H1 (cell line): Measurements from ENCODE around the gene GPX7. TPM values are rescaled to one million over a fixed set of nuclear protein-coding genes. Genes with fewer than 3 reads are reported as not detected.

Source experiments
- CTCF ChIA-PET: fragments of 300-600 bp; sonication (Branson Sonifier 250); formaldehyde crosslinking; loops from one replicate; lab custom pipeline; 2021; ENCODE audit not compliant: partially characterized antibody; lab: Charles Lee
- POLR2A ChIA-PET: fragments of 300-600 bp; sonication (Branson Sonifier 250); formaldehyde crosslinking; loops from one replicate; lab custom pipeline; 2021; ENCODE audit warnings: inconsistent platforms; ENCODE audit not compliant: partially characterized antibody; lab: Charles Lee
- DNase-seq, 2 experiments: peaks; one replicate each; pipeline versions ENCODE4 v3.0.0 to v3.0.0-alpha.2; 2010 to 2022; ENCODE audit warnings: low spot score in 2 of 2, low read depth in 1 of 2, mixed read lengths in 1 of 2
- FAIRE-seq: peaks from 2 replicates; lab custom pipeline; 2011; peaks lifted over from hg19 to GRCh38; lab: Jason Lieb, UNC
- H2AFZ ChIP-seq: 2 replicates; pipeline ENCODE4 v1.8.1; 2012; ENCODE audit warnings: low read length, inconsistent platforms
- H2AK5ac ChIP-seq: 2 replicates; pipeline ENCODE4 v1.6.1; 2013; ENCODE audit warnings: low read depth, low read length
- H2BK120ac ChIP-seq: replicated peaks from 2 replicates; pipeline ENCODE3; 2013; ENCODE audit warnings: low read depth, low read length, inconsistent platforms
- H2BK12ac ChIP-seq: 2 replicates; pipeline ENCODE4 v1.6.1; 2013; ENCODE audit warnings: low read depth, low read length
- H2BK15ac ChIP-seq: 2 replicates; pipeline ENCODE4 v1.6.1; 2013; ENCODE audit warnings: low read length
- H2BK20ac ChIP-seq: 2 replicates; pipeline ENCODE4 v1.6.1; 2013; ENCODE audit warnings: low read length
- H2BK5ac ChIP-seq: 2 replicates; pipeline ENCODE4 v1.6.1; 2013; ENCODE audit warnings: low read depth, low read length
- H3K14ac ChIP-seq: 2 replicates; pipeline ENCODE4 v1.6.1; 2013; ENCODE audit warnings: inconsistent platforms; ENCODE audit not compliant: insufficient read length
- H3K18ac ChIP-seq: 2 replicates; pipeline ENCODE4 v1.6.1; 2013; ENCODE audit warnings: low read length; ENCODE audit errors: extremely low read depth
- H3K23ac ChIP-seq: 2 replicates; pipeline ENCODE4 v1.6.1; 2013; ENCODE audit warnings: inconsistent platforms; ENCODE audit not compliant: insufficient read length
- H3K23me2 ChIP-seq: 2 replicates; pipeline ENCODE4 v1.6.1; 2013; ENCODE audit warnings: low read depth, low read length
- H3K27ac ChIP-seq: 2 replicates; pipeline ENCODE4 v1.6.1; 2011; ENCODE audit warnings: low read depth, low read length, inconsistent platforms
- H3K27me3 ChIP-seq, 4 experiments: replicated peaks in 1 of 4; 1 replicate in 1 of 4; 2 replicates in 3 of 4; pipeline versions ENCODE4 v1.6.1 to v1.8.1; 2011 to 2013; ENCODE audit warnings: low read length in 3 of 4, mild to moderate bottlenecking in 3 of 4, inconsistent platforms in 2 of 4, mixed read lengths in 2 of 4, moderate library complexity in 1 of 4; ENCODE audit not compliant: control insufficient read depth in 3 of 4, insufficient read depth in 3 of 4; ENCODE audit errors: extremely low read depth in 1 of 4
- H3K36me3 ChIP-seq, 4 experiments: 2 replicates each; pipeline versions ENCODE4 v1.6.1 to v1.8.1; 2011 to 2013; ENCODE audit warnings: mild to moderate bottlenecking in 4 of 4, low read length in 3 of 4, moderate library complexity in 2 of 4, control low read depth in 1 of 4, inconsistent platforms in 1 of 4; ENCODE audit not compliant: insufficient read depth in 4 of 4, control insufficient read depth in 2 of 4
- H3K4ac ChIP-seq: replicated peaks from 2 replicates; pipeline ENCODE3; 2013; ENCODE audit warnings: low read length, low read depth, mixed read lengths, inconsistent platforms; ENCODE audit not compliant: insufficient read length
- H3K4me1 ChIP-seq, 4 experiments: replicated peaks in 1 of 4; 1 replicate in 1 of 4; 2 replicates in 3 of 4; pipeline versions ENCODE4 v1.6.1 to v1.8.1; 2011 to 2013; ENCODE audit warnings: low read length in 3 of 4, inconsistent platforms in 2 of 4, mixed read lengths in 1 of 4; ENCODE audit not compliant: insufficient read depth in 4 of 4, control insufficient read depth in 3 of 4
- H3K4me2 ChIP-seq, 2 experiments: 2 replicates each; pipeline versions ENCODE4 v1.6.1 to v1.8.1; 2011 to 2013; ENCODE audit warnings: low read depth in 2 of 2, low read length in 2 of 2, control low read depth in 1 of 2, inconsistent platforms in 1 of 2, mild to moderate bottlenecking in 1 of 2; ENCODE audit not compliant: insufficient read depth in 1 of 2
- H3K4me3 ChIP-seq, 4 experiments: fragments of 200-600, 300-600 bp in 1 of 4; sonication (generic), shearing (Covaris generic), sonication (Bioruptor Twin) in 1 of 4; 2 replicates each; pipeline versions ENCODE4 v1.5.1 to v1.8.1; 2011 to 2016; ENCODE audit warnings: low read length in 4 of 4, low read depth in 3 of 4, control low read depth in 2 of 4, inconsistent platforms in 2 of 4, mild to moderate bottlenecking in 2 of 4, mixed read lengths in 1 of 4, moderate library complexity in 1 of 4; ENCODE audit not compliant: insufficient read depth in 2 of 4; ENCODE audit errors: extremely low read depth in 1 of 4
- H3K56ac ChIP-seq: replicated peaks from 2 replicates; pipeline ENCODE3; 2013; ENCODE audit warnings: low read depth, mild to moderate bottlenecking, mixed read lengths, low read length, inconsistent platforms; ENCODE audit not compliant: insufficient read length
- H3K79me1 ChIP-seq: 2 replicates; pipeline ENCODE4 v1.6.1; 2013; ENCODE audit warnings: low read depth, low read length, control low read depth
- H3K79me2 ChIP-seq, 2 experiments: 2 replicates each; pipeline versions ENCODE4 v1.6.1 to v1.8.1; 2012 to 2013; ENCODE audit warnings: low read length in 2 of 2, mild to moderate bottlenecking in 2 of 2, inconsistent platforms in 1 of 2; ENCODE audit not compliant: insufficient read depth in 2 of 2, control insufficient read depth in 1 of 2
- H3K9ac ChIP-seq, 4 experiments: replicated peaks in 1 of 4; 1 replicate in 1 of 4; 2 replicates in 3 of 4; pipeline versions ENCODE4 v1.6.1 to v1.8.1; 2011 to 2013; ENCODE audit warnings: low read depth in 3 of 4, low read length in 3 of 4, control low read depth in 2 of 4, mild to moderate bottlenecking in 2 of 4, moderate library complexity in 2 of 4, inconsistent platforms in 1 of 4; ENCODE audit errors: extremely low read depth in 1 of 4
- H3K9me3 ChIP-seq, 2 experiments: 2 replicates each; pipeline versions ENCODE4 v1.6.1 to v1.8.1; 2012 to 2013; ENCODE audit warnings: mild to moderate bottlenecking in 2 of 2, moderate library complexity in 2 of 2, control low read depth in 1 of 2, inconsistent platforms in 1 of 2, low read depth in 1 of 2, low read length in 1 of 2, mixed read lengths in 1 of 2; ENCODE audit not compliant: insufficient read depth in 2 of 2
- H4K20me1 ChIP-seq, 2 experiments: replicated peaks in 1 of 2; 2 replicates each; pipeline versions ENCODE3 to v1.8.1; 2011 to 2013; ENCODE audit warnings: inconsistent platforms in 2 of 2, low read length in 2 of 2, mild to moderate bottlenecking in 1 of 2; ENCODE audit not compliant: insufficient read depth in 2 of 2, control insufficient read depth in 1 of 2
- H4K5ac ChIP-seq: 2 replicates; pipeline ENCODE4 v1.6.1; 2013; ENCODE audit warnings: low read length, low read depth, mixed read lengths, inconsistent platforms; ENCODE audit not compliant: insufficient read length
- H4K8ac ChIP-seq: 2 replicates; pipeline ENCODE4 v1.8.0; 2013; ENCODE audit warnings: mild to moderate bottlenecking, moderate library complexity, low read length, inconsistent platforms; ENCODE audit not compliant: insufficient read depth; ENCODE audit errors: extremely low read depth
- H4K91ac ChIP-seq: replicated peaks from 2 replicates; pipeline ENCODE3; 2013; ENCODE audit warnings: low read length, mixed read lengths, inconsistent platforms; ENCODE audit not compliant: insufficient read length
- BACH1 ChIP-seq: IDR thresholded peaks from 2 replicates; pipeline ENCODE4 v1.6.1; 2012; ENCODE audit warnings: low read length, improper control_type of control experiment
- CBX8 ChIP-seq: fragments of 300-800, 300-1000 bp; sonication (generic); IDR thresholded peaks from 2 replicates; pipeline ENCODE4 v1.7.1; 2016; ENCODE audit warnings: low read depth, low read length, borderline replicate concordance
- CHD2 ChIP-seq: IDR thresholded peaks from 2 replicates; pipeline ENCODE4 v1.6.1; 2012; ENCODE audit warnings: low read length, improper control_type of control experiment
- GABPA ChIP-seq: IDR thresholded peaks from 2 replicates; pipeline ENCODE4 v1.6.1; 2011; ENCODE audit warnings: mild to moderate bottlenecking, low read length, moderate library complexity, borderline replicate concordance; ENCODE audit not compliant: insufficient read depth
- GTF2F1 ChIP-seq: IDR thresholded peaks from 2 replicates; pipeline ENCODE4 v1.6.1; 2012; ENCODE audit warnings: low read depth, low read length, improper control_type of control experiment, borderline replicate concordance
- HDAC2 ChIP-seq, 2 experiments: fragments of 300-600 bp in 1 of 2; sonication (generic) in 1 of 2; IDR thresholded peaks; 2 replicates each; pipeline ENCODE4 v1.6.1; 2011 to 2012; ENCODE audit warnings: low read depth in 2 of 2, low read length in 2 of 2, mild to moderate bottlenecking in 2 of 2, moderate library complexity in 2 of 2, borderline replicate concordance in 1 of 2, inconsistent platforms in 1 of 2
- PHF8 ChIP-seq: fragments of 200-600 bp; sonication (generic); conservative IDR thresholded peaks from 2 replicates; pipeline ENCODE4 v1.7.1; 2012; ENCODE audit warnings: low read depth, mild to moderate bottlenecking, inconsistent platforms, low read length, moderate library complexity
- POLR2A ChIP-seq, 2 experiments: IDR thresholded peaks; 1 replicate in 1 of 2; 2 replicates in 1 of 2; pipeline ENCODE4 v1.6.1; 2011; ENCODE audit warnings: low read depth in 2 of 2, low read length in 2 of 2, mild to moderate bottlenecking in 2 of 2; ENCODE audit errors: control extremely low read depth in 1 of 2
- POU5F1 ChIP-seq: IDR thresholded peaks from 2 replicates; pipeline ENCODE4 v1.6.1; 2011; ENCODE audit warnings: low read depth, mild to moderate bottlenecking, low read length, moderate library complexity
- WGBS, 2 experiments: shearing (Covaris generic) in 1 of 2; methylation state at CpG; one replicate each; pipeline versions ENCODE4 v1.1.6 to v1.1.7; 2013 to 2015; ENCODE audit warnings: low lambda C conversion rate in 2 of 2, mixed read lengths in 2 of 2, inconsistent platforms in 1 of 2, low coverage in 1 of 2, missing lambda C conversion rate in 1 of 2; ENCODE audit not compliant: insufficient replicate concordance in 2 of 2, insufficient coverage in 1 of 2, insufficient read length in 1 of 2; ENCODE audit errors: extremely low coverage in 1 of 2, missing lambda C conversion rate in 1 of 2; 5-methylcytosine and 5-hydroxymethylcytosine counted together
- polyA plus RNA-seq, 7 experiments: library from polyadenylated mRNA; depleted of rRNA in 3 of 7; stranded (reverse) in 5 of 7; unstranded in 2 of 7; fragments of >200 nt in 5 of 7; fragments of 200-250 nt in 2 of 7; gene quantifications; 1 replicate in 5 of 7; 2 replicates in 1 of 7; 4 replicates in 1 of 7; pipeline versions ENCODE4 v1.2.1 to v1.2.3, GENCODE V29; 2011 to 2013; ENCODE audit warnings: missing spikeins in 2 of 7, mixed read lengths in 2 of 7
- total RNA-seq: library from RNA; stranded (reverse); fragmentation: NEBNext Ultra II Directional; extraction: Animal tissue kit (Norgen Biotek cat#: 25700); gene quantifications from 2 replicates; pipeline ENCODE4 v1.2.1, GENCODE V29; 2021
- TF ChIP-seq, protein P1 (sequence below): IDR thresholded peaks from 2 replicates; pipeline ENCODE4 v1.6.1; 2011; ENCODE audit warnings: low read depth, mild to moderate bottlenecking, low read length; ENCODE audit not compliant: insufficient read depth

Gene GPX7
- total and polyA plus RNA-seq, 2 of the 8 experiments (the other 6 are each of a cell fraction or from before 2014, with no cell fraction given), result 13.0 to 37.5 TPM

- Histone ChIP-seq H4K8ac (peak within 1 kb of the TSS; percentile 94), H2BK15ac (peak within 1 kb of the TSS; percentile 65; the same call in 1 of the 2 replicates), H3K9me3 (no peaks in the 10 kb centered on the region), H3K23me2 (peaks cover 16% of the 10 kb centered on the region), H4K5ac (peak within 1 kb of the TSS; percentile 79), H4K20me1 (peaks cover 0 to 9% of the 10 kb centered on the region in 2 experiments), H3K4me1 (peaks cover 3 to 11% (median 9%) of the 10 kb centered on the region in 4 experiments; a peak in 5 of 7 replicates), H3K4me3 (peak within 1 kb of the TSS; percentile 75 to 94 (median 87)), H3K27ac (peak within 1 kb of the TSS; percentile 96), H2AK5ac (no peak within 1 kb of the TSS), H3K36me3 (no peaks in the 10 kb centered on the region), H3K23ac (no peak within 1 kb of the TSS), H2BK5ac (peak within 1 kb of the TSS; percentile 94; the same call in 1 of the 2 replicates), H2BK120ac (no peak within 1 kb of the TSS), H3K79me1 (peaks cover 3% of the 10 kb centered on the region; the same call in 1 of the 2 replicates), H3K4ac (no peak within 1 kb of the TSS), H3K18ac (peak within 1 kb of the TSS; percentile 93), H3K56ac (peak within 1 kb of the TSS; percentile 65), H2BK20ac (no peak within 1 kb of the TSS), H3K9ac (peak within 1 kb of the TSS; percentile 79 to 94 (median 89)), H3K79me2 (peaks cover 8 to 48% of the 10 kb centered on the region in 2 experiments; a peak in 3 of 4 replicates), H2BK12ac (no peak within 1 kb of the TSS; the same call in 1 of the 2 replicates), H3K27me3 (no peaks in the 10 kb centered on the region), H2AFZ (no peak within 1 kb of the TSS; the same call in 1 of the 2 replicates), H3K4me2 (peak within 1 kb of the TSS; percentile 79 to 99), H3K14ac (no peak within 1 kb of the TSS), H4K91ac (peak within 1 kb of the TSS; percentile 95)
- FAIRE-seq, result no peak
- DNase-seq, result peak; percentile 84 to 85
- ChIA-PET CTCF (interaction anchor here (1.2 to 1.5 kb wide), 3 partner anchors 13 to 79 kb away, joined by 3 to 4 read pairs (median 4); no protein-coding TSS in a partner anchor), POLR2A (interaction anchor here (0.6 to 2.2 kb wide), 17 partner anchors 12 to 497 kb away, joined by 3 to 12 read pairs (median 3); partner anchors contain the start of genes CC2D1B, GPX7, ORC1 and PRPF38A)
- WGBS, 2 experiments, result 0% methylated on average over 20 of the region's 68 CpGs; no CpG with 5 or more reads in 1 of the 2 experiments
- TF ChIP-seq POLR2A (IDR thresholded peaks at IDR 0.05; ENCODE audit: control extremely low read depth in 1 of 2, low read depth in 2 of 2, low read length in 2 of 2) (no peak; a peak in 1 of 3 replicates), GTF2F1 (no peak), GABPA (no peak), BACH1 (no peak), PHF8 (peak; percentile 76), CHD2 (no peak), HDAC2 (IDR thresholded peaks at IDR 0.05; ENCODE audit: borderline replicate concordance in 1 of 2, low read depth in 2 of 2, low read length in 2 of 2) (no peak; a peak in 1 of 4 replicates), CBX8 (no peak), POU5F1 (no peak)
- TF ChIP-seq, protein P1, sequence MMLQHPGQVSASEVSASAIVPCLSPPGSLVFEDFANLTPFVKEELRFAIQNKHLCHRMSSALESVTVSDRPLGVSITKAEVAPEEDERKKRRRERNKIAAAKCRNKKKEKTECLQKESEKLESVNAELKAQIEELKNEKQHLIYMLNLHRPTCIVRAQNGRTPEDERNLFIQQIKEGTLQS, result no peak
Observed at GRCh38 chr1:52552505-52553361, 49.4 kb upstream of the GPX7 start, which contains the start of gene TUT4. Gene TUT4, minus strand, starts transcription at chr1:52553092. Its CDS starts 26,812 bp downstream, at chr1:52526280.
